ENCODE data around the gene TCAIM.
"Not testable (repeated sequence)": the region's sequence is repeated elsewhere in the genome, so short reads cannot be mapped to it uniquely, and the experiment has no call there.

TCAIM gene

GRCh38 chr3:44346590-44346989 is 8.0 kb downstream of the TCAIM start:
- not testable (repeated sequence) for DNase-seq

GRCh38 chr3:44348993-44349392 is 10.4 kb downstream of the TCAIM start:
- DNase-seq, result no peak

GRCh38 chr3:44353355-44353924 is 14.9 kb downstream of the TCAIM start:
- no peak for DNase-seq

GRCh38 chr3:44355362-44356033 is 16.9 kb downstream of the TCAIM start:
- no peak for DNase-seq

GRCh38 chr3:44359146-44359751 is 20.7 kb downstream of the TCAIM start:
- no peak for DNase-seq

- no peak for DNase-seq
Observed at GRCh38 chr3:44363591-44363990, 25.0 kb downstream of the TCAIM start.

- DNase-seq, result no peak
Observed at GRCh38 chr3:44365952-44366351, 27.4 kb downstream of the TCAIM start.

- DNase-seq, result no peak
Observed at GRCh38 chr3:44375450-44375849, 36.9 kb downstream of the TCAIM start.

GRCh38 chr3:44387404-44387803 is 48.8 kb downstream of the TCAIM start:
- DNase-seq, result no peak

- no peak for DNase-seq
Observed at GRCh38 chr3:44392489-44392888, 53.9 kb downstream of the TCAIM start.

GRCh38 chr3:44395714-44396113 is 57.1 kb downstream of the TCAIM start:
- DNase-seq, result no peak

GRCh38 chr3:44396200-44397171 is 57.9 kb downstream of the TCAIM start:
- no peak for DNase-seq

GRCh38 chr3:44398271-44398670 is 59.7 kb downstream of the TCAIM start:
- not testable (repeated sequence) for DNase-seq

GRCh38 chr3:44398853-44399252 is 60.3 kb downstream of the TCAIM start:
- no peak for DNase-seq

- DNase-seq, result no peak
Observed at GRCh38 chr3:44400771-44401170, 62.2 kb downstream of the TCAIM start.

- DNase-seq, result no peak
Observed at GRCh38 chr3:44402548-44402947, 64.0 kb downstream of the TCAIM start.

- DNase-seq, result no peak
Observed at GRCh38 chr3:44409640-44410410, 71.3 kb downstream of the TCAIM start.

GRCh38 chr3:44411031-44411645 is 72.6 kb downstream of the TCAIM start:
- DNase-seq, result no peak

- DNase-seq, result no peak
Observed at GRCh38 chr3:44412365-44412764, 73.8 kb downstream of the TCAIM start.

- no peak for DNase-seq
Observed at GRCh38 chr3:44414517-44415090, 76.0 kb downstream of the TCAIM start.

GRCh38 chr3:44415421-44415820 is 76.9 kb downstream of the TCAIM start:
- no peak for DNase-seq
